ENCODE measurements around the gene ATRNL1. TPM values are rescaled to one million over a fixed set of nuclear protein-coding genes. Genes with fewer than 3 reads are reported as not detected.
A peak's percentile ranks its signal among the peaks of the same experiment; 100 is the strongest.

The ATRNL1 gene
- total and polyA plus RNA-seq, 2 donors from 2014 or later = 2.4 to 7.1 TPM

DNA sequence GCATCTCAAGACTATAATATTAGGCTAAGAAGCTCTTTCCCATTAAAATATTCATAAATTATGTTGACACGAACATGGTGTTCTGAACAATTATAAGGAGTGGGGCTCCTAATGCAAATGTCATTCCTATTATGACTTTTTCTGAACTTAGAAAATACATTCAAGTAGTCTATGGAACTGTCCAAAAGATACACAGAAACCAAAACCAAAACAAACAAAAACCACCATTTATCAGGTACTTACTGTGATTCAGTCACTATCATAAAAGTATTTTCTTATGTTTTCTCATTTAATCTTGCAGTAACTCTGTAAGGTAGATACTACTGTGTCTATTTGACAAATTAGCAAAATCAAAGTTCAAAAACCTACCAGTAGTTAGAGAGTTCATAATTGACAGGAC lies 773.0 kb downstream of the ATRNL1 start:
- intact Hi-C loops (cut with DNase I) = no loop called here
- DNase-seq (no peak), FAIRE-seq (no peak)
- TF ChIP-seq, protein P1, sequence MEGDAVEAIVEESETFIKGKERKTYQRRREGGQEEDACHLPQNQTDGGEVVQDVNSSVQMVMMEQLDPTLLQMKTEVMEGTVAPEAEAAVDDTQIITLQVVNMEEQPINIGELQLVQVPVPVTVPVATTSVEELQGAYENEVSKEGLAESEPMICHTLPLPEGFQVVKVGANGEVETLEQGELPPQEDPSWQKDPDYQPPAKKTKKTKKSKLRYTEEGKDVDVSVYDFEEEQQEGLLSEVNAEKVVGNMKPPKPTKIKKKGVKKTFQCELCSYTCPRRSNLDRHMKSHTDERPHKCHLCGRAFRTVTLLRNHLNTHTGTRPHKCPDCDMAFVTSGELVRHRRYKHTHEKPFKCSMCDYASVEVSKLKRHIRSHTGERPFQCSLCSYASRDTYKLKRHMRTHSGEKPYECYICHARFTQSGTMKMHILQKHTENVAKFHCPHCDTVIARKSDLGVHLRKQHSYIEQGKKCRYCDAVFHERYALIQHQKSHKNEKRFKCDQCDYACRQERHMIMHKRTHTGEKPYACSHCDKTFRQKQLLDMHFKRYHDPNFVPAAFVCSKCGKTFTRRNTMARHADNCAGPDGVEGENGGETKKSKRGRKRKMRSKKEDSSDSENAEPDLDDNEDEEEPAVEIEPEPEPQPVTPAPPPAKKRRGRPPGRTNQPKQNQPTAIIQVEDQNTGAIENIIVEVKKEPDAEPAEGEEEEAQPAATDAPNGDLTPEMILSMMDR (IDR thresholded peaks at IDR 0.05; ENCODE audit: borderline replicate concordance, extremely low read depth, insufficient read depth) = no peak
- no peak overlapping the region for H3K9ac ChIP-seq (ENCODE audit: low read length in 3 of 3)
- no peaks in the 10 kb centered on the region for H3K9me3 ChIP-seq (ENCODE audit: control insufficient read depth in 2 of 3, insufficient read depth in 1 of 3, low read length in 3 of 3)
- H3K27ac ChIP-seq (ENCODE audit: low read depth in 2 of 2, low read length in 2 of 2) = no peak overlapping the region
- no peaks in the 10 kb centered on the region for H3K4me1 ChIP-seq (ENCODE audit: control insufficient read depth in 2 of 3, insufficient read depth in 2 of 3, low read depth in 1 of 3, low read length in 3 of 3)
- no peak overlapping the region for H3K4me3 ChIP-seq (ENCODE audit: low read length in 3 of 3)
- no peaks in the 10 kb centered on the region for H3K27me3 ChIP-seq (ENCODE audit: control insufficient read depth, insufficient read depth, low read length)
- H3K36me3 ChIP-seq (ENCODE audit: control insufficient read depth in 2 of 3, insufficient read depth in 3 of 3, low read length in 3 of 3) = no peaks in the 10 kb centered on the region

DNA sequence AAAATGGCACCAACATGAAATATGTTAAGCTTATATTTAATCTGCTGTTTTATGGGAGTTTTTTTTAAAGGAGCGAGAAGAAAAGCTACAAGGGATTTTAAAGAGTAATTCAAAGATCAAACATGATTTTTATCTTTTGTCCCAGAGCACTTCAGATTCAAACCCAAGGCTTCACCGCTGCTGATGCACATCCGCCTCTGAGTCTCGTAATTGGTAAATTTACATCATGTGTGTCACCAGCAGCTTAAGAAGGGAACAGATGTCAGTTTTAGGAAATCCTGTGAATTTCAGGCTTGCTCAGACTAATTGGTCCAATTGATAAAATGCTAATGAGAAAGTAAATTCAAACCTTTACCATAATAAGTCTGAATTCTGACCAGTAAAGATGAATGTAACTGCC lies 773.5 kb downstream of the ATRNL1 start:
- Histone ChIP-seq H3K27ac (ENCODE audit: low read depth in 2 of 2, low read length in 2 of 2) (no peak overlapping the region), H3K9me3 (ENCODE audit: control insufficient read depth in 2 of 3, insufficient read depth in 1 of 3, low read length in 3 of 3) (no peaks in the 10 kb centered on the region), H3K4me3 (ENCODE audit: low read length in 3 of 3) (no peak overlapping the region), H3K9ac (ENCODE audit: low read length in 3 of 3) (no peak overlapping the region), H3K27me3 (ENCODE audit: control insufficient read depth, insufficient read depth, low read length) (no peaks in the 10 kb centered on the region), H3K36me3 (ENCODE audit: control insufficient read depth in 2 of 3, insufficient read depth in 3 of 3, low read length in 3 of 3) (no peaks in the 10 kb centered on the region), H3K4me1 (ENCODE audit: control insufficient read depth in 2 of 3, insufficient read depth in 2 of 3, low read depth in 1 of 3, low read length in 3 of 3) (no peaks in the 10 kb centered on the region)
- no peak for DNase-seq
- no peak for FAIRE-seq
- TF ChIP-seq, protein P1 (IDR thresholded peaks at IDR 0.05; ENCODE audit: borderline replicate concordance, extremely low read depth, insufficient read depth) = no peak
- intact Hi-C loops (cut with DNase I) = no loop called here

GRCh38 chr10:115867305-115867704 lies 774.1 kb downstream of the ATRNL1 start:
- H3K4me3 ChIP-seq (ENCODE audit: low read length in 3 of 3) = no peak overlapping the region
- no peaks in the 10 kb centered on the region for H3K4me1 ChIP-seq (ENCODE audit: control insufficient read depth in 2 of 3, insufficient read depth in 2 of 3, low read depth in 1 of 3, low read length in 3 of 3)
- no peaks in the 10 kb centered on the region for H3K9me3 ChIP-seq (ENCODE audit: control insufficient read depth in 2 of 3, insufficient read depth in 1 of 3, low read length in 3 of 3)
- no peaks in the 10 kb centered on the region for H3K27me3 ChIP-seq (ENCODE audit: control insufficient read depth, insufficient read depth, low read length)
- H3K9ac ChIP-seq (ENCODE audit: low read length in 3 of 3) = no peak overlapping the region
- FAIRE-seq (no peak), DNase-seq (no peak)
- intact Hi-C loops (cut with DNase I) = no loop called here
- H3K36me3 ChIP-seq (ENCODE audit: control insufficient read depth in 2 of 3, insufficient read depth in 3 of 3, low read length in 3 of 3) = no peaks in the 10 kb centered on the region
- H3K27ac ChIP-seq (ENCODE audit: low read depth in 2 of 2, low read length in 2 of 2) = no peak overlapping the region
- TF ChIP-seq, protein P1 (IDR thresholded peaks at IDR 0.05; ENCODE audit: borderline replicate concordance, extremely low read depth, insufficient read depth) = no peak

GRCh38 chr10:115871855-115872254 lies 778.7 kb downstream of the ATRNL1 start:
- FAIRE-seq (no peak), DNase-seq (peak in 1 of 5 donors; percentile 25)
- intact Hi-C loops (cut with DNase I) = no loop called here
- no peak overlapping the region for H3K27ac ChIP-seq (ENCODE audit: low read depth in 2 of 2, low read length in 2 of 2)
- no peak overlapping the region for H3K4me3 ChIP-seq (ENCODE audit: low read length in 3 of 3)
- TF ChIP-seq, protein P1 (IDR thresholded peaks at IDR 0.05; ENCODE audit: borderline replicate concordance, extremely low read depth, insufficient read depth) = no peak
- no peaks in the 10 kb centered on the region for H3K27me3 ChIP-seq (ENCODE audit: control insufficient read depth, insufficient read depth, low read length)
- no peak overlapping the region for H3K9ac ChIP-seq (ENCODE audit: low read length in 3 of 3)
- H3K4me1 ChIP-seq (ENCODE audit: control insufficient read depth in 2 of 3, insufficient read depth in 2 of 3, low read depth in 1 of 3, low read length in 3 of 3) = no peaks in the 10 kb centered on the region
- no peaks in the 10 kb centered on the region for H3K36me3 ChIP-seq (ENCODE audit: control insufficient read depth in 2 of 3, insufficient read depth in 3 of 3, low read length in 3 of 3)
- H3K9me3 ChIP-seq (ENCODE audit: control insufficient read depth in 2 of 3, insufficient read depth in 1 of 3, low read length in 3 of 3) = no peaks in the 10 kb centered on the region

Measured in kidney (tissue), 14 donors.